ENCODE measurements around the gene ZBTB24. TPM values are rescaled to one million over a fixed set of nuclear protein-coding genes. Genes with fewer than 3 reads are reported as not detected.

The ZBTB24 gene
- total and polyA plus RNA-seq, 8 donors: 1.4 to 9.3 (median 2.9) TPM

GRCh38 chr6:109457562-109457996 lies 25.4 kb downstream of the ZBTB24 start:
- 65 to 81% (median 75%) methylated on average over 6 of the region's 6 CpGs for WGBS, 5 donors
- Histone ChIP-seq H3K27ac (peak overlapping the region; percentile 85 to 92 (median 88)), H3K36me3 (peaks cover 1 to 22% (median 18%) of the 10 kb centered on the region in 4 donors), H3K27me3 (no peaks in the 10 kb centered on the region), H3K9me3 (no peaks in the 10 kb centered on the region), H3K4me1 (peaks cover 37 to 76% (median 41%) of the 10 kb centered on the region in 4 donors), H3K4me3 (peak overlapping the region in 1 of 4 donors; percentile 65)
- no peak for TF ChIP-seq EP300 (IDR thresholded peaks at IDR 0.05)
- TF ChIP-seq POLR2A (IDR thresholded peaks at IDR 0.05): no peak
- TF ChIP-seq CTCF (IDR thresholded peaks at IDR 0.05): no peak
- no peak for TF ChIP-seq POLR2AphosphoS5 (IDR thresholded peaks at IDR 0.05)
- DNase-seq: no peak
- intact Hi-C loops (cut with DNase I; ENCODE audit: low total_unique reads): no loop called here

GRCh38 chr6:109456710-109457561 lies 26.1 kb downstream of the ZBTB24 start:
- intact Hi-C loops (cut with DNase I; ENCODE audit: low total_unique reads): no loop called here
- Histone ChIP-seq H3K4me3 (peak overlapping the region; percentile 65 to 71 (median 66)), H3K4me1 (peaks cover 37 to 76% (median 41%) of the 10 kb centered on the region in 4 donors), H3K27me3 (no peaks in the 10 kb centered on the region), H3K9me3 (no peaks in the 10 kb centered on the region), H3K36me3 (peaks cover 2 to 21% (median 18%) of the 10 kb centered on the region in 4 donors), H3K27ac (peak overlapping the region; percentile 85 to 92 (median 88))
- peak; percentile 70 to 78 for DNase-seq
- 25 to 43% (median 38%) methylated on average over 16 of the region's 16 CpGs for WGBS, 5 donors
- TF ChIP-seq POLR2AphosphoS5 (IDR thresholded peaks at IDR 0.05) (peak in 2 of 3 donors; percentile 80 to 87), CTCF (IDR thresholded peaks at IDR 0.05) (no peak), EP300 (IDR thresholded peaks at IDR 0.05) (no peak), POLR2A (IDR thresholded peaks at IDR 0.05) (no peak)

- 6 to 15% (median 9%) methylated on average over 23 to 38 of the region's 38 CpGs for WGBS, 5 donors
- H3K27ac ChIP-seq: peak overlapping the region; percentile 85 to 92 (median 88)
- intact Hi-C loops (cut with DNase I; ENCODE audit: low total_unique reads): no loop called here
- H3K27me3 ChIP-seq: no peaks in the 10 kb centered on the region
- H3K4me3 ChIP-seq: peak overlapping the region; percentile 65 to 71 (median 66)
- peak in 1 of 2 donors; percentile 44 for DNase-seq
- no peaks in the 10 kb centered on the region for H3K9me3 ChIP-seq
- TF ChIP-seq EP300 (IDR thresholded peaks at IDR 0.05): no peak
- TF ChIP-seq POLR2AphosphoS5 (IDR thresholded peaks at IDR 0.05): peak in 1 of 3 donors; percentile 10
- TF ChIP-seq CTCF (IDR thresholded peaks at IDR 0.05): no peak
- TF ChIP-seq POLR2A (IDR thresholded peaks at IDR 0.05): no peak
- peaks cover 10 to 23% (median 20%) of the 10 kb centered on the region in 4 donors for H3K36me3 ChIP-seq
- H3K4me1 ChIP-seq: peaks cover 37 to 76% (median 41%) of the 10 kb centered on the region in 4 donors
These were observed 26.9 kb downstream of the ZBTB24 start for GRCh38 chr6:109456111-109456583.

GRCh38 chr6:109455437-109456110 lies 27.4 kb downstream of the ZBTB24 start, which contains the start of gene MICAL1:
TSS of gene MICAL1 (minus strand) at chr6:109455772. CDS start at chr6:109454196, 1,576 bp downstream.
- intact Hi-C loops (cut with DNase I; ENCODE audit: low total_unique reads): no loop called here
- peak; percentile 82 to 92 for DNase-seq
- peak in 2 of 3 donors; percentile 60 to 66 for TF ChIP-seq POLR2AphosphoS5 (IDR thresholded peaks at IDR 0.05)
- TF ChIP-seq POLR2A (IDR thresholded peaks at IDR 0.05): no peak
- TF ChIP-seq EP300 (IDR thresholded peaks at IDR 0.05): no peak
- TF ChIP-seq CTCF (IDR thresholded peaks at IDR 0.05): peak in 3 of 7 experiments; percentile 26 to 45 (median 35)
- Histone ChIP-seq H3K4me1 (peaks cover 33 to 71% (median 39%) of the 10 kb centered on the region in 4 donors), H3K4me3 (peak within 1 kb of the TSS; percentile 65 to 71 (median 66)), H3K36me3 (peaks cover 10 to 23% (median 16%) of the 10 kb centered on the region in 4 donors), H3K9me3 (no peaks in the 10 kb centered on the region), H3K27ac (peak within 1 kb of the TSS; percentile 85 to 92 (median 88)), H3K27me3 (no peaks in the 10 kb centered on the region)
- WGBS, 5 donors: 0 to 2% (median 1%) methylated on average over 26 to 70 of the region's 70 CpGs
